Keratinocyte (primary cell): Measurements from ENCODE around the gene KNOP1. TPM values are rescaled to one million over a fixed set of nuclear protein-coding genes. Genes with fewer than 3 reads are reported as not detected.

Experiments
- DNase-seq: peaks from one replicate; pipeline ENCODE4 v3.0.0-alpha.2; 2011; ENCODE audit warnings: low read depth, missing footprints, low spot score
- FAIRE-seq: peaks from 2 replicates; lab custom pipeline; 2011; peaks lifted over from hg19 to GRCh38; lab: Jason Lieb, UNC
- H2AFZ ChIP-seq: 2 replicates; pipeline ENCODE4 v1.6.0; 2012; ENCODE audit warnings: low read length, control low read depth, inconsistent platforms; ENCODE audit not compliant: control insufficient read depth
- H3K27ac ChIP-seq: 2 replicates; pipeline ENCODE4 v1.5.1; 2011; ENCODE audit warnings: low read length; ENCODE audit not compliant: control insufficient read depth, insufficient read depth
- H3K27me3 ChIP-seq: 3 replicates; pipeline ENCODE4 v1.6.0; 2011; ENCODE audit warnings: low read length; ENCODE audit not compliant: control insufficient read depth, insufficient read depth; ENCODE audit errors: extremely low read depth
- H3K36me3 ChIP-seq, 2 experiments: 2 replicates in 1 of 2; 3 replicates in 1 of 2; pipeline ENCODE4 v1.5.1; 2011; ENCODE audit warnings: low read length in 2 of 2, mild to moderate bottlenecking in 1 of 2; ENCODE audit not compliant: control insufficient read depth in 2 of 2, insufficient read depth in 2 of 2; ENCODE audit errors: extremely low read depth in 1 of 2
- H3K4me1 ChIP-seq: 3 replicates; pipeline ENCODE4 v1.5.1; 2011; ENCODE audit warnings: low read length; ENCODE audit not compliant: control insufficient read depth, insufficient read depth; ENCODE audit errors: extremely low read depth
- H3K4me2 ChIP-seq: 3 replicates; pipeline ENCODE4 v1.6.0; 2011; ENCODE audit warnings: low read depth, low read length; ENCODE audit not compliant: control insufficient read depth, insufficient read depth; ENCODE audit errors: extremely low read depth
- H3K4me3 ChIP-seq, 3 experiments: fragments of 200-600 bp in 1 of 3; sonication (generic) in 1 of 3; 2 replicates in 2 of 3; 3 replicates in 1 of 3; pipeline ENCODE4 v1.5.1; 2011 to 2016; ENCODE audit warnings: low read length in 3 of 3, mild to moderate bottlenecking in 3 of 3, control low read depth in 2 of 3, inconsistent platforms in 1 of 3, low read depth in 1 of 3, mixed read lengths in 1 of 3, mixed run types in 1 of 3, moderate library complexity in 1 of 3; ENCODE audit not compliant: control insufficient read depth in 2 of 3, insufficient read depth in 2 of 3; ENCODE audit errors: extremely low read depth in 1 of 3
- H3K79me2 ChIP-seq: 2 replicates; pipeline ENCODE4 v1.6.0; 2012; ENCODE audit warnings: low read length; ENCODE audit not compliant: control insufficient read depth, insufficient read depth
- H3K9ac ChIP-seq: 3 replicates; pipeline ENCODE4 v1.6.0; 2011; ENCODE audit warnings: low read length; ENCODE audit not compliant: control insufficient read depth, insufficient read depth; ENCODE audit errors: extremely low read depth
- H3K9me1 ChIP-seq: 3 replicates; pipeline ENCODE4 v1.6.0; 2011; ENCODE audit warnings: low read length; ENCODE audit not compliant: control insufficient read depth, insufficient read depth; ENCODE audit errors: extremely low read depth
- H3K9me3 ChIP-seq: 2 replicates; pipeline ENCODE4 v1.5.1; 2012; ENCODE audit warnings: low read depth, low read length; ENCODE audit not compliant: control insufficient read depth
- H4K20me1 ChIP-seq: 3 replicates; pipeline ENCODE4 v1.6.0; 2011; ENCODE audit warnings: low read length; ENCODE audit not compliant: control insufficient read depth, insufficient read depth; ENCODE audit errors: extremely low read depth
- CTCF ChIP-seq, 3 experiments: IDR thresholded peaks in 1 of 3; conservative IDR thresholded peaks in 1 of 3; optimal IDR thresholded peaks in 1 of 3; 2 replicates in 2 of 3; 3 replicates in 1 of 3; pipeline versions ENCODE3 to v1.5.1; 2011; ENCODE audit warnings: low read length in 3 of 3, mild to moderate bottlenecking in 3 of 3, moderate library complexity in 2 of 3, control low read depth in 1 of 3, inconsistent platforms in 1 of 3; ENCODE audit not compliant: insufficient read depth in 2 of 3; ENCODE audit errors: extremely low read depth in 1 of 3
- EZH2 ChIP-seq: IDR thresholded peaks from one replicate; pipeline ENCODE4 v1.6.1; 2012; ENCODE audit warnings: inconsistent platforms, mild to moderate bottlenecking, low read length, moderate library complexity
- dilution Hi-C: fragments of 300-500 bp; cut with MboI; formaldehyde crosslinking; loops from one replicate; pipeline ENCODE4 v1.7.0; 2020; ENCODE audit warnings: low sequenced_read_pairs; ENCODE audit not compliant: extremely low pct_ligation_motif_present
- polyA plus RNA-seq, 5 experiments: library from polyadenylated mRNA; depleted of rRNA in 3 of 5; stranded (reverse) in 3 of 5; stranded (forward) in 1 of 5; unstranded in 1 of 5; fragments of >200 nt; gene quantifications; 1 replicate in 1 of 5; 2 replicates in 3 of 5; 3 replicates in 1 of 5; pipeline versions ENCODE4 v1.2.1 to v1.2.3, GENCODE V29; 2011 to 2012; ENCODE audit warnings: missing spikeins in 2 of 5, low read depth in 1 of 5, low replicate concordance in 1 of 5

The KNOP1 gene
- polyA plus RNA-seq, 1 donor (not counting 4 experiments of a cell fraction or from before 2014, with no cell fraction given): 19.8 TPM

GRCh38 chr16:19704321-19705145 lies 13.5 kb downstream of the KNOP1 start:
- Histone ChIP-seq H3K9me3 (peaks cover 2% of the 10 kb centered on the region), H3K4me3 (no peak overlapping the region), H3K79me2 (no peaks in the 10 kb centered on the region), H3K27ac (no peak overlapping the region), H3K4me2 (no peak overlapping the region), H4K20me1 (no peaks in the 10 kb centered on the region), H3K9ac (no peak overlapping the region), H3K27me3 (no peaks in the 10 kb centered on the region), H3K4me1 (peaks cover 10% of the 10 kb centered on the region), H3K9me1 (no peaks in the 10 kb centered on the region), H3K36me3 (peaks cover 17 to 21% of the 10 kb centered on the region in 2 experiments), H2AFZ (no peak overlapping the region)
- TF ChIP-seq CTCF (optimal IDR thresholded peaks at IDR 0.05 in 1 of 3, IDR thresholded peaks at IDR 0.05 in 1 of 3, conservative IDR thresholded peaks at IDR 0.05 in 1 of 3; ENCODE audit: extremely low read depth in 1 of 3, insufficient read depth in 2 of 3, low read length in 3 of 3) (no peak), EZH2 (no peak)
- dilution Hi-C loops: no loop called here
- FAIRE-seq (no peak), DNase-seq (no peak)

- H3K9me3 ChIP-seq: peaks cover 2% of the 10 kb centered on the region
- no peaks in the 10 kb centered on the region for H3K9me1 ChIP-seq
- peaks cover 6% of the 10 kb centered on the region for H4K20me1 ChIP-seq
- no peak for TF ChIP-seq CTCF (optimal IDR thresholded peaks at IDR 0.05 in 1 of 3, IDR thresholded peaks at IDR 0.05 in 1 of 3, conservative IDR thresholded peaks at IDR 0.05 in 1 of 3; ENCODE audit: extremely low read depth in 1 of 3, insufficient read depth in 2 of 3, low read length in 3 of 3)
- no peak for TF ChIP-seq EZH2
- FAIRE-seq (no peak), DNase-seq (no peak)
- no peak overlapping the region for H2AFZ ChIP-seq
- no peak overlapping the region for H3K9ac ChIP-seq
- no peaks in the 10 kb centered on the region for H3K27me3 ChIP-seq
- H3K36me3 ChIP-seq: peaks cover 12 to 23% of the 10 kb centered on the region in 2 experiments
- no peaks in the 10 kb centered on the region for H3K79me2 ChIP-seq
- H3K4me1 ChIP-seq: peaks cover 10% of the 10 kb centered on the region
- no peak overlapping the region for H3K4me3 ChIP-seq
- H3K4me2 ChIP-seq: no peak overlapping the region
- no peak overlapping the region for H3K27ac ChIP-seq
- dilution Hi-C loops: no loop called here
Observed at GRCh38 chr16:19703172-19703889, 14.7 kb downstream of the KNOP1 start.
